Activated CD8-positive, alpha-beta memory T cell treated with anti-CD3 and anti-CD28 coated beads, Interleukin-2, amount 50 U/mL, for 24 hours (primary cell): Measurements from ENCODE around the gene RETN.
A peak's percentile ranks its signal among the peaks of the same experiment; 100 is the strongest.
"Not testable (repeated sequence)": the region's sequence is repeated elsewhere in the genome, so short reads cannot be mapped to it uniquely, and the experiment has no call there.

Experiments
- DNase-seq: peaks from one replicate; pipeline ENCODE4 v3.0.0-alpha.2; 2020; ENCODE audit errors: extremely low read depth

Gene RETN

DNA sequence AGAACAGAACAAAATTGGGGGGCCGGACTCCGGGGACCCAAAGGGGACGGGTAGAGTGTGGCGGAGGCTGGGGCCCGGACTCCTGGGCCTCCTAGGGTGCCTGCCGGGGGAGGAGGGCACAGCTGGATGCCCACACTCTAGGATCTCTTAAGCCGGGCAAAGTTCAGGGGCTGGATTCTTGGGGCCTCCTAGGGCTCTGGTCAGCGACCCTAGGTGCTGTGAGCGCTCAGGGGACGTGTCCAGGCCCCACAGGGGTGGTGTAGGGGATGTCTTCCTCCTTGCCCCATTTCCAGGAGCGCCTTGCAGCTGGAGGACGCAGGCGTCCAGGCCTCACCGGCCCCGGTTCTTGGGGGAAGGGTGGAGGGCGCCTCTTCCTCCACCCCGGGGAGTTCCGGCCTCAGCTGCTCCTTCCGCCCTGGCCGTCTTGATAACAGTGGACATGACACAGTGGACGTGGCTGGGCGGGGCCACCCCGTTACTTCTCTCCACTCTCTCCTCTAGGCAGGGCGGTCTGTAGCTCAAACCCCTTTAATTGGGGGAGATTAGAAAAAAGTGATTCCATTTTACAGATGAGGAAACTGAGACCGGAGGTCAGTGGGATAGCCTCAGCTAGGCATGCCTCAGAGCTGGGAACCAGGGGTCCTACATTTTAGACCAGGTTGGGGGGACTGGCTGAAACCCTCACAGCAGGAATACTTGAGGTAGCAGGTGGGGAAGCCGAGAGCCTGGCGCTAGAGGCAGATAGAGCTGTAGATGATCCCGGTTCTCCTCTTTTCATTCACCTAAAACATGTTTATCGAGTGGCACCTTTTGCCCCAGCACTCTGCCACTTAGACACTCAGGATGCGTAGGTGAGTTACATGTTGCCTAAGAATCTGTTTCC, 31.2 kb upstream of the RETN start:
- no peak for DNase-seq

DNA sequence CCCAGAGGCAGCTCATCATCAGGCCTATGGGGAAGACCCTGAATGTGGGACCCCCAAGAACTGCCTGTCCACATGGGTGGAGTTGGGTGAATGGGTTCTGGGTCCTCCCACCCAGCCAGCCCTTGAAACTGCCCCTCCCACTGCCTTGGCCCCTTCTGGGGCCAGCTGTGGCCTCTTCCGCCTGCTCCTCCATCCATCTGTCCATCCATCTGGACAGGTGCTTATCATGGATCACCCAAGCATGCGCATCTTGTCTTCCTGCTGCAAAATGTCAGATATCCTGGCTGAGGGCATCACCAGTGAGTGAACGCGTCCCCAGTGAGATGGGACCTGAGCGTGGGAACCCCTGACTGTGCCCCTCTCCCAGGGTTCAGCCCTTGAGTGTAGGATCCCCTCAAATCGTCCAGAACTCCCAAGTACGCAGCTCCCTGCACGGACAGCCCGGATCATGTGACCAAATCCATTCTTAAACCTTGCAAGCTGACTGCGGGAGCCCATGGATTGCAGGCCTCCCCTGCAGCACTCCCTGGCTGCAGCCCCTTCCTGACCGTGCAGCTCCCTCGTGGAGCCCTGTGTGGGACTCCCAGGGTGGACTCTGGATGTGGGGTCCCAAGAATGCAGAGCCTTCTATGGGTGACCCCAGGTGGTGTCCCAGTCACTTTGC, 29.9 kb upstream of the RETN start:
- no peak for DNase-seq

DNA sequence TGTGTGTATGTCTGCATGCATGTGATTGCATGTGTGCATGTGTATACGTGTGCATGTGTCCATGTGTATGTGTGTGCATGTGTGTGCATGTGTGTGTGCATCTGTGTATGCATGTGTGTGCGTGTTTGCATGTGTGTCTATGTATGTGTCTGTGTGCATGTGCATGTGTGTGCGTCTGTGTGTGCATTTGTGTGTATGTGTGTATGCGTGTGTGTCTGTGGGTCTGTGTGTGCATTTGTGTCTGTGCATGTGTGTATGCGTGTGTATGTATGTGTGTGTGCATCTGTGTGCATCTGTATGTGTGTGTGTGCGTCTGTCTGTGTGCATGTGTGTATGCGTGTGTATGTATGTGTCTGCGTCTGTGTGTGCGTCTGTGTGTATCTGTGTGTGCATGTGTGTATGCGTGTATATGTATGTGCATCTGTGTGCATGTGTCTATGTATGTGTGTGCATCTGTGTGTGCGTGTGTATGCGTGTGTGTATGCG, 28.9 kb upstream of the RETN start:
- DNase-seq = no peak

DNA sequence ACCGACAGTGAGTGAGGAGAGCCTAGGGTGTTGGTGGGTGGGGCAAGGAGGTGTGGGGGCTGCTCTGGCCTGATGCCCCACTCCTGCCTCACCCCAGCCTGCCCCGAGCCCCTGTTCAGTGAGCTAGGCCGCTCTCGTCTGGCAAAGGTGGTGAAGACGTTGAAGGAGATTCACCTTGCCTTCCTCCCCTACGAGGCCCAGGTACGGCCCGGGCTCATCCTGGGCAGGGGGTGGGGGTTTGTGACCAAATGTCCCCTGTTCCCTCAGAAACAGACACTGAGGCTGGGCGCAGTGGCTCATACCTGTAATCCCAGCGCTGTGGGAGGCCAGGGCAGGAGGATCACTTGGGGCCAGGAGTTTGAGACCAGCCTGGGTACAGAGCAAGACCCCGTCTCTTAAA, 28.0 kb upstream of the RETN start:
- DNase-seq = no peak

DNA sequence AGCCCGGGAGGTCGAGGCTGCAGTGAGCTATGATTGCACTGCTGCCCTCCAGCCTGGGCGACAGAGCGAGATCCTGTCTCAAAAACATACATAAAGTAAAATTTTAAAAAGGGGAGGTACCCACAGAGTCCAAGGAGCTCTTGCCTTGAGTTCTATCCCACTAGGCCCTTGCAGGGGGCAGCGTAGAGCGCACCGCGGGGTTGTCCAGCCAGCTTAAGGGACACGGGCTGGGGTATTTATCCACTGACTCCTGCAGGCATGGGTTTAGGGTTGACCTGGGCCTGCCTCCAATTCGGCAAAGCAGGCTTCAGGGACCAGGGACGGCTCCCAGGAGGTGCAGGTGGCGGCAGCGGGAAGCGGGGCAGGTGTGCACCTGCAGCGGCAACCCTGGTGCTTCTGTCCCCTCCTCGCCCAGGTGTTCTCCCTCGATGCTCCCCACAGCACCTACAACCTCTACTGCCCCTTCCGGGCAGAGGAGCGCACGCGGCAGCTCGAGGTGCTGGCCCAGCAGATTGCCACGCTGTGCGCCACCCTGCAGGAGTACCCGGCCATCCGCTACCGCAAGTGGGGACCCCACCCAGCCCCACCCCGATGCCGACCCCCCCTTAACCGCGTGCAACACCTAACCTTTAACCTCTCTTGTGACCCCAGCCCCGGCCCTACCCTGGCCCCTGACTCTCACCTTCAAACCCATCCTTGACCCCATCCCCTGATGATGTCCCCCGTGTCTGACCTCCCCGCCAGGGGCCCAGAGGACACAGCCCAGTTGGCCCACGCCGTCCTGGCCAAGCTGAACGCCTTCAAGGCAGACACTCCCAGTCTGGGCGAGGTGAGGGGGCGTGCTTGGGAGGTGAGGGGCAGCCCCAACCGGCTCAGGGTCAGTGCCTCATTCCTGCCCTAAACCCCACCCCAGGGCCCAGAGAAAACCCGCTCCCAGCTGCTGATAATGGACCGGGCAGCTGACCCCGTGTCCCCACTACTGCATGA, 27.3 kb upstream of the RETN start:
- DNase-seq = no peak

DNA sequence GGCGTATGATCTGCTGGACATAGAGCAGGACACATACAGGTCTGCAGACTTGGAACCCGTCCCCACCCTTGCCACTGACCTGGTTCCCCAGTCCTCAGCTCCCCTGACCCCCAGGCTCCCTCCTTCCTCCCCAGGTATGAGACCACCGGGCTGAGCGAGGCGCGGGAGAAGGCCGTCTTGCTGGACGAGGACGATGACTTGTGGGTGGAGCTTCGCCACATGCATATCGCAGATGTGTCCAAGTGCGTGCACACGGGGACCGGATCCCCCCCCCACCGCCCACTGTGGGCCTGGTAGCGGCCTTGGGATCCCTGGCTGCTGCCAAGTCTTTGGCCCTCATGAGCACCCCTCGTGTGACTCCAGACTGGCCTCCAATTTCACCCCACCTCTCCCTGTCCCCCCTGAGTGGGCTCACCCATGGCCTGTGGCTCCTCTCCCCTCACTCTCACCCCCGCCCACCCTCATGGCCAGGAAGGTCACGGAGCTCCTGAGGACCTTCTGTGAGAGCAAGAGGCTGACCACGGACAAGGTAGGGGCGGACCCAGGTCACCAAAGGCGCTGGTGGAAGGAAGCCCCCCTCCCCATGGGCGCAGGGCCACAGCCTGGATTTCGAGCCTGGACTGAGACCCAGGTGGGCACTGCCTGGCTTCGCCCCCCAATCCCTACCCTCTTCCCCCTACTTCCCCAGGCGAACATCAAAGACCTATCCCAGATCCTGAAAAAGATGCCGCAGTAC, 26.4 kb upstream of the RETN start:
- no peak for DNase-seq

DNA sequence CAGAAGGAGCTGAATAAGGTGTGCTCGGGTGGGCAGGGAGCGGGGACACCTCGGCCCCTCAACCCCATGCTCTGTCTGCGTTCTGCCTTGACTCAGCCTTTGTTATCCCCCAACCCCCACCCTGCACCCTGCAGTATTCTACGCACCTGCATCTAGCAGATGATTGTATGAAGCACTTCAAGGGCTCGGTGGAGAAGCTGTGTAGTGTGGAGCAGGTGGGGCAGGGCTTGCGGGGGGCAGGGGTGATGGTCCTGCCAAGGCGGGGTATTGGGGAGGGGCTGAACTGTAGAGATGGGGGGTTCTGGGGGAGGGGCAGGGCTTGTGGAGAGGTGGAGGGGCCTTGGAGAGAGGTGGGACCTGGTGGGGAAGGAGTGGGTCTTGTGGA, 25.8 kb upstream of the RETN start:
- no peak for DNase-seq

DNA sequence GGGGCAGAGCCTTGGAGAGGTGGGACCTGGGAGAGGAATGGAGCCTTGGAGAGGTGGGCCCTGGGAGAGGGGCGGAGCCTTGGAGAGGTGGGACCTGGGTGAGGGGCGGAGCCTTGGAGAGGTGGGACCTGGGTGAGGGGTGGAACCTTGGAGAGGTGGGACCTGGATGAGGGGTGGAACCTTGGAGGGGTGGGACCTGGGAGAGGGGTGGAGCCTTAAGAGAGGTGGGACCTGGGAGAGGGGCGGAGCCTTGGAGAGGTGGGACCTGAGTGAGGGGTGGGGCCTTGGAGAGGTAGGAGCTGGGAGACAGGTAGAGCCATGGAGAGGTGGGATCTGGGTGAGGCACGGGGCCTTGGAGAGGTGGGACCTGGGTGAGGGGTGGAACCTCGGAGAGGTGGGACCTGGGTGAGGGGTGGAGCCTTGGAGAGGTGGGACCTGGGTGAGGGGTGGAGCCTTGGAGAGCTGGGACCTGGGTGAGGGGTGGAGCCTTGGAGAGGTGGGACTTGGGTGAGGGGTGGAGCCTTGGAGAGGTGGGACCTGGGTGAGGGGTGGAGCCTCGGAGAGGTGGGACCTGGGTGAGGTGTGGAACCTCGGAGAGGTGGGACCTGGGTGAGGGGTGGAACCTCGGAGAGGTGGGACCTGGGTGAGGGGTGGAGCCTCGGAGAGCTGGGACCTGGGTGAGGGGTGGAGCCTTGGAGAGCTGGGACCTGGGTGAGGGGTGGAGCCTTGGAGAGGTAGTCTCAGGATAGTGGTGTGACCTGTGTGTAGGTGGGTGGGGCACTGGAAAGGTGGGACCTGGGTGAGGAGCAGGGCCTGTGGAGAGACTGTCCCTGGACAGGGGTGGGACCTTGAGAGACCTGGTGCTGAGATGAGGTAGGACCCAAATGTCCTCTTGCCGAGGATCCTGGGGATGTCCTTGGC, 25.0 kb upstream of the RETN start:
- not testable (repeated sequence) for DNase-seq

DNA sequence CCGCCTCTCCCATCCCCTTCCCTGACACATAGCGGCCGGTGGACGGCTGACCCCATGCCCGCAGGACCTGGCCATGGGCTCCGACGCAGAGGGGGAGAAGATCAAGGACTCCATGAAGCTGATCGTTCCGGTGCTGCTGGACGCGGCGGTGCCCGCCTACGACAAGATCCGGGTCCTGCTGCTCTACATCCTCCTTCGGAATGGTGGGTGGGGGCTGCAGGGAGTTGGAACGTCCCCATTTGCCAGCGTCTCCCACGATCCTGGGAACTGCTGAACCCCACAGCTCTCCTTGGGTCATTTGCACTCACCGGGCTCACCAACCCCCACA, 24.3 kb upstream of the RETN start:
- no peak for DNase-seq

DNA sequence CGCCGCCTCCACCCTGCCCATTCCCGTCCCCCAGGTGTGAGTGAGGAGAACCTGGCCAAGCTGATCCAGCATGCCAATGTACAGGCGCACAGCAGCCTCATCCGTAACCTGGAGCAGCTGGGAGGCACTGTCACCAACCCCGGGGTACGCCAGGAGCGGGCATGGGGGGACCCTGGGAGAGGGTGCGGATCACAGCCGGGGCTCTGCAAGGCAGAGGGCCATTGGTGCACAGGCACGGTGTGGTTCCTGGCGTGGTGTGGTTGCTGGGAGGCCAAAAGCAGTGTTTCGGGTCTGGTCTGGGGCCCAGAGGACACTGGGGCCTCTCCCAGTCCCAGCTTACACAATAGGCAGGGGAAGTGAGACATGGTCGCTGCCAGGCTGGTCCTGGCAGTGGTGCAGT, 23.7 kb upstream of the RETN start:
- no peak for DNase-seq

DNA sequence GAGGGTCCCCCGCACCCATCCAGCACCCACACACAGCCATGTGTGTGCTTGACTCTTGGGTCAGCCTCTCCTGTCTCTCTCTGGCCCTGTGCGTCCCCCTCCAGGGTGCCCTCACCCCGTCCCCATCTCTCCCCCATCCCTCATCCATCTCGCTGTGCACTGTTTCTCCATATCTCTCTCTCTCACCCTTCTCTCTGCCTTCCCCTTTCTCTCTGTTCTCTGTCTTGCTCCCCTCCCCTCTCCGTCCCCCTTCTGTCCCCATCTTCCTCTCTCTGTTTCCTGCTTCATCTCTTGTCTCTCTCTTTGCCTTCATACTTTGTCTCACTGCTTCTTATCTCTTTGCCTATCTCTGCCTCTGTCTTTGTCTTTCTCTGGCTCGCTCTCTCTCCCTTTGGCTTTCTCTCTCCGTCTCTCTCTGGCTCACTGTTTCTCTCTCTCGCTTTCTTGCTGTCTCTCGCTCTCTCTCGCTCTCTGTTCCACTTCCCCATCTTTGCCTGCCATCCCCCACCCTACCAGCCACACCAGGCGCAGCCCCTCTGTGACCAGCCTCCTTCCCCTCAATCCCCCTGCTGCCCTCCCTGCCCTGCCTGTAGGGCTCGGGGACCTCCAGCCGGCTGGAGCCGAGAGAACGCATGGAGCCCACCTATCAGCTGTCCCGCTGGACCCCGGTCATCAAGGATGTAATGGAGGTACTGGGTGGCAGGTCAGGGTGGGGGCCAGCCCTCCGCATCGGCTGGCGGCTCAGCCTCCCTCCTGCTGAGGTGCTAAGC, 23.0 kb upstream of the RETN start:
- no peak for DNase-seq

DNA sequence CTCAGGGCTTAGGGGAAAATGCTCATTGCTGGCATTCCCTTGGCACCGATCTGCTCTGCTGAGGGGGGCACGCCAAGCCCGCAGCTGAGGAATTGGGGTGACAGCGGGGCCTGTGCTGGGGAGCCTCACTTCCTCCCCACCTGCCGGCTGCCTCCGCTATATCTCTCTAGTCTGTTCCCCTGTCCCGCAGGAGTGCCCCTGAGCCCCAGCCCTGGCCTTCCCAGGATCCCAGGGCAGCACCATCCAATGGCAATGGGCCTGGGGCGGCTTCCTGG, 22.5 kb upstream of the RETN start:
- no peak for DNase-seq

DNA sequence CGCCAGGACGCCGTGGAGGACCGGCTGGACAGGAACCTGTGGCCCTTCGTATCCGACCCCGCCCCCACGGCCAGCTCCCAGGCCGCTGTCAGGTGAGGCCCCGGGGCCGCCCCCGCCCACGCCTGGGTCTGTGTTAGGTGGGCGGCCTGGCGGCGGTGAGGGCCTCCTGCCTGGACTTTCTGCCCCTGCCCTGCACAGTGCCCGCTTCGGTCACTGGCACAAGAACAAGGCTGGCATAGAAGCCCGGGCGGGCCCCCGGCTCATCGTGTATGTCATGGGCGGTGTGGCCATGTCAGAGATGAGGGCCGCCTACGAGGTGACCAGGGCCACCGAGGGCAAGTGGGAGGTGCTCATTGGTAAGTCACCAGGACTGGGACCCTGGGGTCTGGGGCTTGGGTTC, 21.7 kb upstream of the RETN start:
- no peak for DNase-seq

DNA sequence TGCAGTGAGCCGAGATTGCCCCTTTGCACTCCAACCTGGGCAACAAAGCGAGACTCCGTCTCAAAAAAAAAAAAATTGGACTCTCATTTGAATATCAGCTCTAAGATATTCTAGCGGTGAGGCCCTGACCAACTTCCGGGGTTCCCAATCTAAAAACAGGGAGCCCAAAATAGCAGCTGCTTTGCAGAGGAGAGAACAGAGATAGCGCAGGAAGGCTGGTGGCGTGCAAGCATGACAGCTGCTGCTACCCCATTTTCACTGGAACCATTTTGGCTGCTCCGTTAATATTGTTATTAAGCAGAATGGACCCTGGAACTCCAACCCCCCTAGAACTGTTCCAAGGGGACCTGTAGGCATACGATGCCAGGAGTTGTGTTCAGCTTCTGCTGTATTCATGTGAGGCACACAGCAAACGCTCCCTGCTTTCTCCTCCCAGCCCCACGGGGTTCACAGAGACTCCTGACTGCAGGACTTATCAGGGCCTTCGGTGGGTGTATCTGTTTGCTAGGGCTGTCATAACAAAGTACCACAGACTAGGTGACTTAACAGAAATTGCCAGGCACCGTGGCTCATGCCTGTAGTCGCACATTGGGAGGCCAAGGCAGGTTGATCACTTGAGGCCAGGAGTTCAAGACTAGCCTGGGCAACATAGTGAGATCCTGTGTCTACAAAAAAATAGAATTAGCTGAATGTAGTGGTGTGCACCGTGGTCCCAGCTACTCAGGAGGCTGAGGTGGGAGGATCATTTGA, 20.4 kb upstream of the RETN start:
- DNase-seq = no peak

DNA sequence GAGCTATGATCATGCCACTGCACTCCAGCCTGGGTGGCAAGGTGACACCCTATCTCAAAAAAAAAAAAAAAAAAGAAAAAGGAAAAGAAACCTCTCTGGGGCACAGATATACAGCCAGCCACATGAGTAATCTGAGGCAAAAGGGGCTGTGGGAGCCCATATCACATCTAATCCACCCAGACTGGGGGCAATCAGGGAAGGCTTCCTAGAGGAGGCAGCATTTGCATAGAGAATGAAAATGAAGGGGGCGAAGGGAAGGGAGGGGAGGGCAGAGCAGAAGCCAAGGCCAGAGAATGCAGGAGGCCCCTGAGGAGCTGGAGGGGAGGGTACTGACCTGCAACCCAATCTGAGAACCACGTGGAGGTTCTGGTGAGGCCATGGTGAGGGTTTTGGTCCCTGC, 18.7 kb upstream of the RETN start:
- no peak for DNase-seq

DNA sequence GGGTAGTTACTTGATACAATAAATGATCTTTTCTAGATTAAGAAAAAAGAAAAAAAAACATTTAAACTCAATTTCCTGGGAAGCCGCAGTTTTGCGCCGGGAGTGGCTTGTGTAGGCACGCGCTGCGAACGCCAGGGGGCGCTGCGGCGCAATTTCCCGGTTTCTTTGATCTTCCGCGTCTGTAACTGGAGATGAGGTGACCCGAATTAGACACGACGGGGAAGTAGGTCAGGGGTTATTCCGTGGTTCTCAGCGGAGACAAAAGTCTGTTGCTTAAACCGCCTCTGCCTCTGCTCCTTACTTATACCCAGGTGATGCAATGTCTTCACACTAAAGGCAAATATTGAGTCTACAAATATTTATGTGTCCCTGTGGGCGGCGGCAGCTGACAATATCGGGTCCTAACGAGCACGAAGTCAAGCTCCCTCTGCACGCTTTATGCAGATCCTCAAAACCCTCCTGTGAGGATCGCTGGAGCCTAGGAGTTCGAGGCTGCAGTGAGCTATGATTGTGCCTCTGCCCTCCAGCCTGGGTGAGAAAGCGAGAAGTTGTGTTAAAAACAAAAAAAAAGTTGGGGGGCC, 16.7 kb upstream of the RETN start:
- peak; percentile 64 for DNase-seq

DNA sequence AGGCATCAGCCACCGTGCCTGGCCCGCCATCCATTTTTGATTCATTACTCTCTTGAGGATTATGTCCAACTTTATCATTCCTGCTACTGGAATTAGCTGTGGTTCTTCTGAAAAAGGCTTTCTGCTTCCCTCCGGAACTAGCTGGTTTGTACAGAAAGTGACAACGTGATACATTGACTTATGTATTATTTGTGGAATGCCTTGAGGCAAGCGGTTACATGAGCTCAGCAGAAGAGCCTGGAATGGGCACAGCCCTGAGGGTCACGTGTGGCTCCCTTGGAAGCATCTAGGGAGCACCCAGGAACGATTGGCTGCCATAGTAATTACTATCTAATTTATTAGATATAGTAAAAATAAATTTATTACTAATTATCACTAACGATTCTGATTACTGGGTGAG, 14.4 kb upstream of the RETN start:
- DNase-seq = no peak

DNA sequence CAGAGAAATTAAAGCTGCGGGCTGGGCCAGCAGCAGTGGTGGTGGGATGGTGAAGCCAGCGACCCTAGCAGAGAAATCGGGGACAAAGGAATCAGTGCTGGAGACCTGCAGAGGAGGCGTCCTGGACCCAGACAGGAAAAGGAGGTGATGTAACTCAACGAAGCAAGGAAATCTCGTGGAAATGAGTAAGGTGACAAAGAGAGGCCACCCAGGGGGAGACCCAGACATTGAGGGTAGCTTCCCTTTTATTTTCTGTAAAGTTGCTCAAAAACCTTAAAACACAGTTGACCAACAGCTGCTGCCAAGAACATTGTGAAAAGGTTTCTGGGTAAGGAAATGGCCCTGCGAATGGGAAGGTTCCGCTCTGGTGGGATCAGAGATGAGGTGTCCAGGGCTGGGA, 13.3 kb upstream of the RETN start:
- no peak for DNase-seq
